GM12873 (cell line): ENCODE data around the gene NFIA.

Experiments used
- TF ChIP-seq, protein P1 (sequence below): IDR thresholded peaks from 2 replicates; pipeline ENCODE4 v1.5.1; 2012; ENCODE audit warnings: low read depth, mild to moderate bottlenecking, moderate library complexity, low read length, control low read depth; ENCODE audit not compliant: insufficient read depth; ENCODE audit errors: missing control alignments

Gene NFIA

DNA sequence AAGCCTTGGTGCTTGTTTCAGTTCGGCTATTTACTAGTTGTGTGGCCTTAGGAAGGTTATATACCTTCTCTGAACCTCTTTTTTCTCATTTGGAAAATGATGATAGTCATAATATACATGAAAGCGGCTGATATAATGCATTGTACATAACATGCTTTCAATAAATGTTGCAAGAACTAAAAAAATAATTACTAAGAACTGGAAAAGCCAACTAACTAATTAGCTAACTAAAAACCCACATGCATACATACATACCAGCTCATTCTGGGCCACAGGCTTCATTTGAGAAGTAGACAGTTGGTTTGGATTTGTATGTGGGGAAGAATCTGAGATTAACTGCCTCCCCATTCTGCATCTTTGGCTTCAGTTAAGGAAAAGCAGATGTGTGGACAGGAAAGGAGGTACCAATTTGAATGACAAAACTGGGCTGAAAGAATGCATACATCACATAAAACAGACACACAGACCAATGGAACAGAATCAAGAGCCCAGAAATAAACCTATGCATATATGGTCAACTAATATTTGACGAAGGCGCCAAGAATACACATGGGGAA, 424.7 kb downstream of the NFIA start:
- TF ChIP-seq, protein P1, sequence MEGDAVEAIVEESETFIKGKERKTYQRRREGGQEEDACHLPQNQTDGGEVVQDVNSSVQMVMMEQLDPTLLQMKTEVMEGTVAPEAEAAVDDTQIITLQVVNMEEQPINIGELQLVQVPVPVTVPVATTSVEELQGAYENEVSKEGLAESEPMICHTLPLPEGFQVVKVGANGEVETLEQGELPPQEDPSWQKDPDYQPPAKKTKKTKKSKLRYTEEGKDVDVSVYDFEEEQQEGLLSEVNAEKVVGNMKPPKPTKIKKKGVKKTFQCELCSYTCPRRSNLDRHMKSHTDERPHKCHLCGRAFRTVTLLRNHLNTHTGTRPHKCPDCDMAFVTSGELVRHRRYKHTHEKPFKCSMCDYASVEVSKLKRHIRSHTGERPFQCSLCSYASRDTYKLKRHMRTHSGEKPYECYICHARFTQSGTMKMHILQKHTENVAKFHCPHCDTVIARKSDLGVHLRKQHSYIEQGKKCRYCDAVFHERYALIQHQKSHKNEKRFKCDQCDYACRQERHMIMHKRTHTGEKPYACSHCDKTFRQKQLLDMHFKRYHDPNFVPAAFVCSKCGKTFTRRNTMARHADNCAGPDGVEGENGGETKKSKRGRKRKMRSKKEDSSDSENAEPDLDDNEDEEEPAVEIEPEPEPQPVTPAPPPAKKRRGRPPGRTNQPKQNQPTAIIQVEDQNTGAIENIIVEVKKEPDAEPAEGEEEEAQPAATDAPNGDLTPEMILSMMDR = no peak
